ENCODE data around the gene INO80.

INO80 gene

DNA sequence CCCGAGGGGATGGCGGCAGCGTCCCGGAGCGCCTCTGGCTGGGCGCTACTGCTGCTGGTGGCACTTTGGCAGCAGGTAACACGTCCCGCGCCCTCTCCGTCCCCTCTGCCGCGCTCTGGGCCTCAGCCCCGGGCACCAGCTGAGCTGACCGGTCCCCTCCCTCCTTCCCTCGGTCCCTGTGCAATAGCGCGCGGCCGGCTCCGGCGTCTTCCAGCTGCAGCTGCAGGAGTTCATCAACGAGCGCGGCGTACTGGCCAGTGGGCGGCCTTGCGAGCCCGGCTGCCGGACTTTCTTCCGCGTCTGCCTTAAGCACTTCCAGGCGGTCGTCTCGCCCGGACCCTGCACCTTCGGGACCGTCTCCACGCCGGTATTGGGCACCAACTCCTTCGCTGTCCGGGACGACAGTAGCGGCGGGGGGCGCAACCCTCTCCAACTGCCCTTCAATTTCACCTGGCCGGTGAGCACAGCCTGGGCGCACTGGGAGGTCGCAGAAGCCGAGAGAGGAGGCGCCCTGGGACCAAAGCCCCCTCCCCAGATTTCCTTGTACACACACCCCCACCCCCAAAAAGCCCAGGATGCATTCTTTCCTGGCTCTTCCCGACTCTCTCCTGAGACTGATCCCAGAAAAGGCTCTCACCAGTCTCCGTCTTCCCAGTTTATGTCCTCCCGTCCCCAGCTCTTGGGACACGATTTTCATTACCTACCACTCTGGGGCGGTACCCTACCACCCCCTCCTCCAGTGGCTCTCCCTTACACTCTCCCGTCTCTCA, 186.2 kb downstream of the INO80 start:
- H3K4me1 ChIP-seq (ENCODE audit: insufficient read depth, low read length), result peaks cover 8% of the 10 kb centered on the region; the same call in 1 of the 2 replicates
- H3K9me3 ChIP-seq (ENCODE audit: control insufficient read depth, insufficient read depth, low read length), result no peaks in the 10 kb centered on the region
- H3K9ac ChIP-seq (ENCODE audit: low read depth, low read length), result peak overlapping the region; percentile 59; the same call in 1 of the 2 replicates
- H3K36me3 ChIP-seq (ENCODE audit: insufficient read depth, low read length), result no peaks in the 10 kb centered on the region

Measured in ES-I3 (cell line).